Mesendoderm (in vitro differentiated cells): ENCODE results near the gene NR3C1.
"Not testable (repeated sequence)": the region's sequence is repeated elsewhere in the genome, so short reads cannot be mapped to it uniquely, and the experiment has no call there.

Experiments used
- DNase-seq: peaks from one replicate; pipeline ENCODE4 v3.0.0; 2013
- H2AK5ac ChIP-seq: 2 replicates; pipeline ENCODE4 v1.6.1; 2013; ENCODE audit warnings: low read length, inconsistent platforms
- H2BK120ac ChIP-seq: 2 replicates; pipeline ENCODE4 v1.6.1; 2013; ENCODE audit warnings: low read depth, mild to moderate bottlenecking, low read length, moderate library complexity, mixed read lengths
- H2BK15ac ChIP-seq: replicated peaks from 2 replicates; pipeline ENCODE4 v1.6.1; 2013; ENCODE audit warnings: low read depth, mild to moderate bottlenecking, moderate library complexity
- H2BK5ac ChIP-seq: 2 replicates; pipeline ENCODE4 v1.6.1; 2013; ENCODE audit warnings: low read length, inconsistent platforms
- H3K18ac ChIP-seq: 2 replicates; pipeline ENCODE4 v1.6.1; 2013; ENCODE audit warnings: mild to moderate bottlenecking, low read length, mixed read lengths
- H3K23ac ChIP-seq: one replicate; pipeline ENCODE4 v1.6.1; 2013; ENCODE audit warnings: low read length
- H3K27ac ChIP-seq: 2 replicates; pipeline ENCODE4 v1.5.1; 2013; ENCODE audit warnings: low read depth, mild to moderate bottlenecking, inconsistent platforms, low read length, moderate library complexity
- H3K27me3 ChIP-seq: 2 replicates; pipeline ENCODE4 v1.6.1; 2013; ENCODE audit warnings: low read length, control low read depth, mild to moderate bottlenecking, inconsistent platforms; ENCODE audit not compliant: insufficient read depth, poor library complexity
- H3K36me3 ChIP-seq: 2 replicates; pipeline ENCODE4 v1.6.1; 2013; ENCODE audit warnings: low read length, inconsistent platforms; ENCODE audit not compliant: control insufficient read depth, insufficient read depth
- H3K4ac ChIP-seq: one replicate; pipeline ENCODE4 v1.6.1; 2013; ENCODE audit warnings: low read depth, mild to moderate bottlenecking, low read length, moderate library complexity
- H3K4me1 ChIP-seq: 2 replicates; pipeline ENCODE4 v1.6.1; 2013; ENCODE audit warnings: low read depth, low read length, inconsistent platforms; ENCODE audit not compliant: control insufficient read depth
- H3K4me2 ChIP-seq: 2 replicates; pipeline ENCODE4 v1.6.1; 2013; ENCODE audit warnings: low read length
- H3K4me3 ChIP-seq: 2 replicates; pipeline ENCODE4 v1.5.1; 2013; ENCODE audit warnings: mild to moderate bottlenecking, low read length
- H3K56ac ChIP-seq: one replicate; pipeline ENCODE4 v1.6.1; 2013; ENCODE audit warnings: low read length
- H3K79me1 ChIP-seq: 2 replicates; pipeline ENCODE4 v1.6.1; 2013; ENCODE audit warnings: low read length, inconsistent platforms
- H3K79me2 ChIP-seq: 2 replicates; pipeline ENCODE4 v1.6.1; 2013; ENCODE audit warnings: mild to moderate bottlenecking, low read length; ENCODE audit not compliant: control insufficient read depth, insufficient read depth
- H3K9ac ChIP-seq: 2 replicates; pipeline ENCODE4 v1.6.1; 2013; ENCODE audit warnings: low read length, inconsistent platforms
- H4K5ac ChIP-seq: one replicate; pipeline ENCODE4 v1.6.1; 2013; ENCODE audit warnings: low read length
- H4K8ac ChIP-seq: one replicate; pipeline ENCODE4 v1.6.1; 2013; ENCODE audit warnings: low read depth, mild to moderate bottlenecking, control low read depth, low read length, moderate library complexity
- WGBS: extraction: QIAGEN DNeasy Blood & Tissue Kit; methylation state at CpG from one replicate; pipeline ENCODE4 v1.1.7; 2013; ENCODE audit warnings: low lambda C conversion rate, missing lambda C conversion rate; ENCODE audit not compliant: insufficient coverage; ENCODE audit errors: extremely low coverage; 5-methylcytosine and 5-hydroxymethylcytosine counted together

Gene NR3C1

GRCh38 chr5:143322931-143323630 is 80.4 kb downstream of the NR3C1 start:
- not testable (repeated sequence) for H3K4ac ChIP-seq, H4K8ac ChIP-seq, H3K4me3 ChIP-seq, H3K36me3 ChIP-seq, DNase-seq, H2AK5ac ChIP-seq, H3K56ac ChIP-seq, H3K4me1 ChIP-seq, H3K18ac ChIP-seq, H2BK5ac ChIP-seq, H2BK15ac ChIP-seq, H3K79me2 ChIP-seq, H3K4me2 ChIP-seq, H4K5ac ChIP-seq, H3K23ac ChIP-seq, H3K79me1 ChIP-seq, H3K27me3 ChIP-seq, H3K27ac ChIP-seq, H2BK120ac ChIP-seq, H3K9ac ChIP-seq
- WGBS: no CpG with 5 or more reads among the region's 5 CpGs

DNA sequence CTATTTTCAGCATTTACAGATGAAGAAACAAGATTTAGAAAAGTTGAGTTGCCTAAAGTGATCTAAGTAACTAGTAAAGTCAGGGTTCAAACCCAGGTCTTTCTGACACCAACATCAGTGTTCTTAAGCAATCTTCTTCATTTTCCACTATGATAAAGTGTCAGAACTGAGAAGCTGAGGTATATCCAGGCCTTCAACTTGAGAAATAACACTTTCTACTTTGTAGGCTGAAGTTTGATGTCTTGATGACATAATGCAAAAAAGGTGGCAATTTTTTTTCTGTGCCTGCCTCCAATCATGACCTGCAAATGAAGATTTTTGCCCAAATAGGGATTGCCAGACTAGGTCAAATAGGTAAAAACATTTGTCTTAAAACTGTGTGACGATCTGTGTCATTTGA is 81.3 kb downstream of the NR3C1 start:
- WGBS: no CpG with 5 or more reads among the region's 1 CpG
- Histone ChIP-seq H3K4me2 (no peak overlapping the region), H3K56ac (no peak overlapping the region), H2BK15ac (no peak overlapping the region), H3K4me3 (no peak overlapping the region), H3K27ac (no peak overlapping the region), H3K4me1 (no peaks in the 10 kb centered on the region), H2BK120ac (no peak overlapping the region), H2BK5ac (no peak overlapping the region), H4K5ac (no peak overlapping the region), H3K27me3 (no peaks in the 10 kb centered on the region), H3K79me1 (no peaks in the 10 kb centered on the region), H3K9ac (no peak overlapping the region), H3K18ac (no peak overlapping the region), H4K8ac (no peak overlapping the region), H2AK5ac (no peak overlapping the region), H3K79me2 (no peaks in the 10 kb centered on the region), H3K23ac (no peak overlapping the region), H3K4ac (no peak overlapping the region), H3K36me3 (no peaks in the 10 kb centered on the region)
- no peak for DNase-seq

DNA sequence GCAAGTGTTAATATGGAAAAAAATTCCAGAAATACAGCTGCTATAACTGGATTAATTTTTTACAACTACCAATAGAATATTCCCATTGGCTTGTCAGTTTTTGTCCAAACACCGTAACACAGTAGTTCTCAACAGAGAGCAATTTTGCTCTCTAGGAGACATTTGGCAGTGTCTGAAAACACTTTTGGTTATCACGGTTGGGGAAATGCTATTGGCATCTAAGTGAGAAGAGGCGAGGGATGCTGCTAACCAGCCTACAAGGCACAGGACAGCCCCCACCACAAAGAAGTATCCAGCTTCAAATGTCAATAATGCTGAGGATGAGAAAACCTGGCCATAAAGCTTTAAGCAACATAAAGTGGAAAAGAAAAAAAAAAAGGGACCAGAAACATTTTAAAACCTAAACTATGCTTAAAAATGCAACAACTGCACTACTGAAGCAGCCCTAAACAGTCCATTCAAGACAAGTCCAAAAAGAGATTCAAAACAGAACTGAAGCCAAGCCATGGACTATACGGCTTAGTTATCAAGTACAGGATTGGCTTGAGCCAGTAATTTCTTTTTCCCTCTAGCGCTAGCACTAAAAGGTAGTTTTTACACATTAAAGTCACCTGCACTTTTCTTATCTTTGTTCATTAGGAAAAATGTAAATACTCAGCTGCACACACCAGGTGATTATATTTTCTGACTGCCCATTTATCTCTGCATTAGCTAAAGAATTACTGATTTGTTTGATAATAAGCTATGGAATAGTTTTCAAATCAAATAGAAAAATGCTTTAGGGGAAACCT is 83.9 kb downstream of the NR3C1 start:
- H3K27me3 ChIP-seq: no peaks in the 10 kb centered on the region
- no peak overlapping the region for H3K4ac ChIP-seq
- no peak overlapping the region for H3K9ac ChIP-seq
- H3K18ac ChIP-seq: no peak overlapping the region
- no peak overlapping the region for H3K4me2 ChIP-seq
- no peak overlapping the region for H3K27ac ChIP-seq
- no peaks in the 10 kb centered on the region for H3K79me2 ChIP-seq
- no peaks in the 10 kb centered on the region for H3K36me3 ChIP-seq
- H3K79me1 ChIP-seq: no peaks in the 10 kb centered on the region
- no peak overlapping the region for H4K5ac ChIP-seq
- H2BK15ac ChIP-seq: no peak overlapping the region
- no peak overlapping the region for H2AK5ac ChIP-seq
- H2BK120ac ChIP-seq: no peak overlapping the region
- no peak overlapping the region for H3K4me3 ChIP-seq
- H2BK5ac ChIP-seq: no peak overlapping the region
- DNase-seq: no peak
- no peak overlapping the region for H3K56ac ChIP-seq
- no peak overlapping the region for H4K8ac ChIP-seq
- no peaks in the 10 kb centered on the region for H3K4me1 ChIP-seq
- H3K23ac ChIP-seq: no peak overlapping the region
- no CpG with 5 or more reads among the region's 5 CpGs for WGBS

GRCh38 chr5:143318833-143319232 is 84.7 kb downstream of the NR3C1 start:
- no peak overlapping the region for H3K56ac ChIP-seq
- no peak overlapping the region for H2BK5ac ChIP-seq
- no peaks in the 10 kb centered on the region for H3K36me3 ChIP-seq
- no peaks in the 10 kb centered on the region for H3K4me1 ChIP-seq
- no peak overlapping the region for H3K23ac ChIP-seq
- no CpG with 5 or more reads among the region's 1 CpG for WGBS
- no peak overlapping the region for H3K4me2 ChIP-seq
- no peak overlapping the region for H4K8ac ChIP-seq
- H3K18ac ChIP-seq: no peak overlapping the region
- no peaks in the 10 kb centered on the region for H3K79me1 ChIP-seq
- no peak overlapping the region for H3K4ac ChIP-seq
- no peak for DNase-seq
- H3K4me3 ChIP-seq: no peak overlapping the region
- H2BK15ac ChIP-seq: no peak overlapping the region
- H2AK5ac ChIP-seq: no peak overlapping the region
- H3K9ac ChIP-seq: no peak overlapping the region
- no peak overlapping the region for H4K5ac ChIP-seq
- H3K79me2 ChIP-seq: no peaks in the 10 kb centered on the region
- no peak overlapping the region for H2BK120ac ChIP-seq
- H3K27me3 ChIP-seq: no peaks in the 10 kb centered on the region
- H3K27ac ChIP-seq: no peak overlapping the region

- H3K36me3 ChIP-seq: no peaks in the 10 kb centered on the region
- WGBS: no CpG with 5 or more reads among the region's 1 CpG
- no peak overlapping the region for H2AK5ac ChIP-seq
- H3K4ac ChIP-seq: no peak overlapping the region
- no peak overlapping the region for H4K5ac ChIP-seq
- H4K8ac ChIP-seq: no peak overlapping the region
- no peak for DNase-seq
- no peaks in the 10 kb centered on the region for H3K4me1 ChIP-seq
- H2BK120ac ChIP-seq: no peak overlapping the region
- H3K56ac ChIP-seq: no peak overlapping the region
- H3K27me3 ChIP-seq: no peaks in the 10 kb centered on the region
- H2BK15ac ChIP-seq: no peak overlapping the region
- no peak overlapping the region for H3K27ac ChIP-seq
- no peak overlapping the region for H3K4me2 ChIP-seq
- no peak overlapping the region for H3K4me3 ChIP-seq
- H3K79me2 ChIP-seq: no peaks in the 10 kb centered on the region
- H3K9ac ChIP-seq: no peak overlapping the region
- H3K18ac ChIP-seq: no peak overlapping the region
- H2BK5ac ChIP-seq: no peak overlapping the region
- no peak overlapping the region for H3K23ac ChIP-seq
- no peaks in the 10 kb centered on the region for H3K79me1 ChIP-seq
These were observed 85.2 kb downstream of the NR3C1 start for GRCh38 chr5:143318270-143318669.
